Sigmoid colon (tissue), 4 donors: ENCODE measurements around the gene FBXO42.

Source experiments
- EP300 ChIP-seq, 4 donors: sonication (generic); formaldehyde crosslinking; IDR thresholded peaks; one replicate each; pipeline ENCODE4 v1.6.1; 2017; ENCODE audit warnings: antibody characterized with exemption in 4 of 4
- POLR2A ChIP-seq, 2 donors: fragments of 450-650 bp; IDR thresholded peaks; one replicate each; pipeline ENCODE4 v1.6.1; 2016; ENCODE audit warnings: antibody characterized with exemption in 2 of 2, mild to moderate bottlenecking in 2 of 2, moderate library complexity in 2 of 2
- TF ChIP-seq, protein P1 (sequence below), 4 experiments: fragments of 450-650 bp in 3 of 4; fragments of 200-600 bp in 1 of 4; IDR thresholded peaks; one replicate each; pipeline ENCODE4 v1.5.1; 2016 to 2019; ENCODE audit warnings: antibody characterized with exemption in 4 of 4, mild to moderate bottlenecking in 3 of 4, moderate library complexity in 2 of 4

DNA sequence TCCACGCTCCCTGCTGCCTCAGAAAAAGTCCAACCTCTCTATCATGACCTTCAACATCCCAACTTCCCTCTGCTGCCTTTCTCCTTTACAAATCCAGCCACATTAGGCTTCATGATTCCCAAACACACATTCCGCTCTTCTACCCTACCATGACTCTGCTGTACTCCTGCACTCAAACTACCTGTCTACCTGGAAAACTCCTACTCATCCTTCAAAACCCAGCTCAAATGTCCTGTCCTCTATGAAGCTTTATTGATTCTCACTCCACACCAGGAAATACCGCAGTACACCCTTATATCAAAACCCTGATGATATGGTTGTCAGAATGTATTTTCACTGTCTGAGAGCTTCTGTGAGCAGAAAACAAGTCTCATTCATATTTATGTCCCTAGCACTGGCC lies 148.7 kb downstream of the FBXO42 start:
- TF ChIP-seq, protein P1, sequence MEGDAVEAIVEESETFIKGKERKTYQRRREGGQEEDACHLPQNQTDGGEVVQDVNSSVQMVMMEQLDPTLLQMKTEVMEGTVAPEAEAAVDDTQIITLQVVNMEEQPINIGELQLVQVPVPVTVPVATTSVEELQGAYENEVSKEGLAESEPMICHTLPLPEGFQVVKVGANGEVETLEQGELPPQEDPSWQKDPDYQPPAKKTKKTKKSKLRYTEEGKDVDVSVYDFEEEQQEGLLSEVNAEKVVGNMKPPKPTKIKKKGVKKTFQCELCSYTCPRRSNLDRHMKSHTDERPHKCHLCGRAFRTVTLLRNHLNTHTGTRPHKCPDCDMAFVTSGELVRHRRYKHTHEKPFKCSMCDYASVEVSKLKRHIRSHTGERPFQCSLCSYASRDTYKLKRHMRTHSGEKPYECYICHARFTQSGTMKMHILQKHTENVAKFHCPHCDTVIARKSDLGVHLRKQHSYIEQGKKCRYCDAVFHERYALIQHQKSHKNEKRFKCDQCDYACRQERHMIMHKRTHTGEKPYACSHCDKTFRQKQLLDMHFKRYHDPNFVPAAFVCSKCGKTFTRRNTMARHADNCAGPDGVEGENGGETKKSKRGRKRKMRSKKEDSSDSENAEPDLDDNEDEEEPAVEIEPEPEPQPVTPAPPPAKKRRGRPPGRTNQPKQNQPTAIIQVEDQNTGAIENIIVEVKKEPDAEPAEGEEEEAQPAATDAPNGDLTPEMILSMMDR (IDR thresholded peaks at IDR 0.05): no peak
- no peak for TF ChIP-seq POLR2A (IDR thresholded peaks at IDR 0.05)
- no peak for TF ChIP-seq EP300 (IDR thresholded peaks at IDR 0.05)
